ENCODE results near the gene EFCAB3.
"Not testable (repeated sequence)": the region's sequence is repeated elsewhere in the genome, so short reads cannot be mapped to it uniquely, and the experiment has no call there.

EFCAB3 gene

DNA sequence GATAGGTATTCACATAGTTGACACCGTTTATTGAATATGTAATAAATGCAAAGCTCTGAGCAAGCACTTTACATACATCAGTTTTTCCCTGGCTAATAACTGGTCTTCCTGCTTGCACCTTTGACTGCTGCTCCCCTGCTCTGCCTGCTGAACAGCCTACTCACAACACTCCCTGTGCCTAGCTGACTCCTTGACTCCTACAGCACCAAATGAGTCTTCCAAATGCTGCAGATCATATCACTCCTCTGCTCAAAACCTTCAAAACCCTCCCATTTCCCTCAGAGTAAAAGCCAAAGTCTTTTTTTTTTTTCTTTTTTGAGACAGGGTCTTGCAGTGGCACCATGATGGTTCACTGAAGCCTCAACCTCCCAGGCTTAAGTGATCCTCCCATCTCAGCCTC, 18.5 kb downstream of the EFCAB3 start (continued):
- TF ChIP-seq, protein P1, sequence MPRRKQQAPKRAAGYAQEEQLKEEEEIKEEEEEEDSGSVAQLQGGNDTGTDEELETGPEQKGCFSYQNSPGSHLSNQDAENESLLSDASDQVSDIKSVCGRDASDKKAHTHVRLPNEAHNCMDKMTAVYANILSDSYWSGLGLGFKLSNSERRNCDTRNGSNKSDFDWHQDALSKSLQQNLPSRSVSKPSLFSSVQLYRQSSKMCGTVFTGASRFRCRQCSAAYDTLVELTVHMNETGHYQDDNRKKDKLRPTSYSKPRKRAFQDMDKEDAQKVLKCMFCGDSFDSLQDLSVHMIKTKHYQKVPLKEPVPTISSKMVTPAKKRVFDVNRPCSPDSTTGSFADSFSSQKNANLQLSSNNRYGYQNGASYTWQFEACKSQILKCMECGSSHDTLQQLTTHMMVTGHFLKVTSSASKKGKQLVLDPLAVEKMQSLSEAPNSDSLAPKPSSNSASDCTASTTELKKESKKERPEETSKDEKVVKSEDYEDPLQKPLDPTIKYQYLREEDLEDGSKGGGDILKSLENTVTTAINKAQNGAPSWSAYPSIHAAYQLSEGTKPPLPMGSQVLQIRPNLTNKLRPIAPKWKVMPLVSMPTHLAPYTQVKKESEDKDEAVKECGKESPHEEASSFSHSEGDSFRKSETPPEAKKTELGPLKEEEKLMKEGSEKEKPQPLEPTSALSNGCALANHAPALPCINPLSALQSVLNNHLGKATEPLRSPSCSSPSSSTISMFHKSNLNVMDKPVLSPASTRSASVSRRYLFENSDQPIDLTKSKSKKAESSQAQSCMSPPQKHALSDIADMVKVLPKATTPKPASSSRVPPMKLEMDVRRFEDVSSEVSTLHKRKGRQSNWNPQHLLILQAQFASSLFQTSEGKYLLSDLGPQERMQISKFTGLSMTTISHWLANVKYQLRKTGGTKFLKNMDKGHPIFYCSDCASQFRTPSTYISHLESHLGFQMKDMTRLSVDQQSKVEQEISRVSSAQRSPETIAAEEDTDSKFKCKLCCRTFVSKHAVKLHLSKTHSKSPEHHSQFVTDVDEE (CRISPR knock-in tag; IDR thresholded peaks at IDR 0.05) = no peak
- TF ChIP-seq ARNTL (CRISPR knock-in tag; IDR thresholded peaks at IDR 0.05; ENCODE audit: borderline replicate concordance, low read depth) = no peak
- TF ChIP-seq PPARA (CRISPR knock-in tag; IDR thresholded peaks at IDR 0.05; ENCODE audit: borderline replicate concordance) = no peak
- no peak for TF ChIP-seq ZFP30 (CRISPR knock-in tag; IDR thresholded peaks at IDR 0.05)
- no peak for TF ChIP-seq RARB (CRISPR knock-in tag; IDR thresholded peaks at IDR 0.05)
- no peak for TF ChIP-seq OSR1 (CRISPR knock-in tag; IDR thresholded peaks at IDR 0.05)

DNA sequence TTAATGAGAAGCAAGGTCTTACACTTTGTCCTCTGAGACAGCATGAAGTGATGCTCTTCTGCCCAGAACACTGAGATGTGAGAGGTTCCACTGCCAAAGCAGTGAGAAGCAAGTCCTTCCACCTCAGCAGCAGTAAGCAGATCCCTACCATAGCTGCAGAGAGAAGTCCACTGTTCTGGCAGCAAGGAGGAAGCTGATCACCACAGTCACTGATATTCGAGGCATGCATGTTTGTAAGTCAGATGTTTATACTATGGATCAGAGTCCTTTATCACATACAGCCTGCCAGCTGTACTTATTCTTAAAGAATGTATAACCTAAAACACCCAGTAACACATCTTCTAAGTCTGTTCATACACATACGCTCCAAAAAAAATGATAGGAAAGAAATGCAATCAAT, 25.1 kb downstream of the EFCAB3 start:
- no peak for ATAC-seq
- TF ChIP-seq TOX (CRISPR knock-in tag; IDR thresholded peaks at IDR 0.05; ENCODE audit: borderline replicate concordance) (no peak), ZFP3 (CRISPR knock-in tag; IDR thresholded peaks at IDR 0.05) (no peak), ZNF8 (CRISPR knock-in tag; IDR thresholded peaks at IDR 0.05) (no peak), ZC3H10 (CRISPR knock-in tag; IDR thresholded peaks at IDR 0.05) (no peak), RARB (CRISPR knock-in tag; IDR thresholded peaks at IDR 0.05) (no peak), ESRRG (CRISPR knock-in tag; IDR thresholded peaks at IDR 0.05) (no peak), ISL1 (CRISPR knock-in tag; IDR thresholded peaks at IDR 0.05) (no peak), ZNF565 (CRISPR knock-in tag; conservative IDR thresholded peaks at IDR 0.05; ENCODE audit: low read depth) (no peak), ZNF70 (CRISPR knock-in tag; IDR thresholded peaks at IDR 0.05) (no peak), ARNTL (CRISPR knock-in tag; IDR thresholded peaks at IDR 0.05; ENCODE audit: borderline replicate concordance, low read depth) (no peak), CSDC2 (CRISPR knock-in tag; IDR thresholded peaks at IDR 0.05) (no peak), SNAI2 (CRISPR knock-in tag; IDR thresholded peaks at IDR 0.05) (no peak), OSR1 (CRISPR knock-in tag; IDR thresholded peaks at IDR 0.05) (no peak), GLIS3 (CRISPR knock-in tag; IDR thresholded peaks at IDR 0.05) (no peak)
- TF ChIP-seq, protein P2, sequence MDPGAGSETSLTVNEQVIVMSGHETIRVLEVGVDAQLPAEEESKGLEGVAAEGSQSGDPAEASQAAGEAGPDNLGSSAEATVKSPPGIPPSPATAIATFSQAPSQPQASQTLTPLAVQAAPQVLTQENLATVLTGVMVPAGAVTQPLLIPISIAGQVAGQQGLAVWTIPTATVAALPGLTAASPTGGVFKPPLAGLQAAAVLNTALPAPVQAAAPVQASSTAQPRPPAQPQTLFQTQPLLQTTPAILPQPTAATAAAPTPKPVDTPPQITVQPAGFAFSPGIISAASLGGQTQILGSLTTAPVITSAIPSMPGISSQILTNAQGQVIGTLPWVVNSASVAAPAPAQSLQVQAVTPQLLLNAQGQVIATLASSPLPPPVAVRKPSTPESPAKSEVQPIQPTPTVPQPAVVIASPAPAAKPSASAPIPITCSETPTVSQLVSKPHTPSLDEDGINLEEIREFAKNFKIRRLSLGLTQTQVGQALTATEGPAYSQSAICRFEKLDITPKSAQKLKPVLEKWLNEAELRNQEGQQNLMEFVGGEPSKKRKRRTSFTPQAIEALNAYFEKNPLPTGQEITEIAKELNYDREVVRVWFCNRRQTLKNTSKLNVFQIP (CRISPR knock-in tag; IDR thresholded peaks at IDR 0.05; ENCODE audit: borderline replicate concordance, low read depth) = no peak
- TF ChIP-seq, protein P3, sequence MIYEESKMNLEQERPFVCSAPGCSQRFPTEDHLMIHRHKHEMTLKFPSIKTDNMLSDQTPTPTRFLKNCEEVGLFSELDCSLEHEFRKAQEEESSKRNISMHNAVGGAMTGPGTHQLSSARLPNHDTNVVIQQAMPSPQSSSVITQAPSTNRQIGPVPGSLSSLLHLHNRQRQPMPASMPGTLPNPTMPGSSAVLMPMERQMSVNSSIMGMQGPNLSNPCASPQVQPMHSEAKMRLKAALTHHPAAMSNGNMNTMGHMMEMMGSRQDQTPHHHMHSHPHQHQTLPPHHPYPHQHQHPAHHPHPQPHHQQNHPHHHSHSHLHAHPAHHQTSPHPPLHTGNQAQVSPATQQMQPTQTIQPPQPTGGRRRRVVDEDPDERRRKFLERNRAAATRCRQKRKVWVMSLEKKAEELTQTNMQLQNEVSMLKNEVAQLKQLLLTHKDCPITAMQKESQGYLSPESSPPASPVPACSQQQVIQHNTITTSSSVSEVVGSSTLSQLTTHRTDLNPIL (CRISPR knock-in tag; IDR thresholded peaks at IDR 0.05; ENCODE audit: low read depth) = no peak
- TF ChIP-seq, protein P1 (CRISPR knock-in tag; IDR thresholded peaks at IDR 0.05) = no peak

DNA sequence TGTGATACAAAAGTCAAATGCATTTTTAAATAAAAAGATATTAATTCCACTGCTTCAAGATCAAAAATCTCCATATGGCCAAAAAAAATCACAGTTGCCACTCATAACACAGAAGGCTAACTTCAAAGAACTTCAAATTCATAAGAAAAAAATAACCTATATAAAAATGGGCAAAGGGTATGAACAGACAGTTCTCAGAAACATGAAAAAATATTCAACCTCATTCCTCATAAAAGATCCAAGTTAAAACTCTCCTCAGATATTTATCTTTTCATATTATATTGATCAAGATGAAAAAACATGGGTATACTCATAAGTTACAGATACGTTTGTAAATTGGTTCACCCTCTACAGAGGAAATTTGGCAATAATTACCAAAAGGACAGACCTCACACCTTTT, 32.7 kb downstream of the EFCAB3 start:
- ATAC-seq = not testable (repeated sequence)

DNA sequence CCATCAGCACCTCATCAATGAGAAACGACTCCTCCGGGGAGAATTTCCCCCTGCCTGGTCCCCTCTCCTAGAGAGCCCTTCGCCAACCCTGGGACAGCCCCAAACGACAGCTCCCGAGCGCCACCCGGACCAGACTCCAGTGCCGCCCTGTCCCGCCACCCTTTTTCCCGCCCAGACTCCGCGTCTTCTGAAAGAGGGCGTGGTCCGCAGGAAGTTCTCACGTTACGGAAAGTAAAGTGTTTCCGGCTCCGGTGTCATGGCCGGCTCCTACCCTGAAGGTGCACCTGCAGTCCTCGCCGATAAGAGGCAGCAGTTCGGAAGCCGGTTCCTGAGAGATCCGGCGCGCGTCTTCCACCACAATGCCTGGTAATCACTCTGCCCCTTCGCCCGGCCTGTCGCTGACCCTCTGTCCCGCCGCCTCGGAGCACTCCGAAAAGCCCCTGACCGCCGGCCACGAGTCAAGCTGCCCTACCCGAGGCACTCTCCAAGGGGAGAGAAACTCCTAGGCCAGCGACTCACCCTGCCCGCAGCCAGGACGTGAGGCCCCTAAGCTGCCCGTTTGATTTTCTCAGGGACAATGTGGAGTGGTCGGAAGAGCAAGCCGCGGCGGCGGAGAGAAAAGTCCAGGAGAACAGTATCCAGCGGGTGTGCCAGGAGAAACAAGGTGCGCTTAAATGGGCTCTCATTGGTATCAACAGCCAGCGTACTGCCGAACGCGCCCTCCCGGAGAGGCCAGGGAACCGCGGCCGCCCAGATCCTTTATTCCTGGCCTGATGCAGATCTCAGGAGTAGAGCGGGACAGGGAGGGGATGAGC, 43.5 kb downstream of the EFCAB3 start, which contains the start of gene METTL2A:
METTL2A (plus strand) TSS at position 251 of the 815 bp plus-strand sequence; CDS start at position 257, 6 bp downstream.
- peak; percentile 54; the same call in 1 of the 2 replicates for TF ChIP-seq SNAI2 (CRISPR knock-in tag; IDR thresholded peaks at IDR 0.05)
- ATAC-seq = peak; percentile 94

DNA sequence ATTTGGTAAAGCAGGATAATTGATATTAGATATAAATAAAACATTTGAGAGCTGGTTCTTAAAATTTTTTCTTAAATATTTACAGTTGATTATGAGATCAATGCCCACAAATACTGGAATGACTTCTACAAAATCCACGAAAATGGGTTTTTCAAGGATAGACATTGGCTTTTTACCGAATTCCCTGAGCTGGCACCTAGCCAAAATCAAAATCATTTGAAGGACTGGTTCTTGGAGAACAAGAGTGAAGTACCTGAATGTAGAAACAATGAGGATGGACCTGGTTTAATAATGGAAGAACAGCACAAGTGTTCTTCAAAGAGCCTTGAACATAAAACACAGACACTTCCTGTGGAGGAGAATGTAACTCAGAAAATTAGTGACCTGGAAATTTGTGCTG, 45.9 kb downstream of the EFCAB3 start:
- ATAC-seq = not testable (repeated sequence)

DNA sequence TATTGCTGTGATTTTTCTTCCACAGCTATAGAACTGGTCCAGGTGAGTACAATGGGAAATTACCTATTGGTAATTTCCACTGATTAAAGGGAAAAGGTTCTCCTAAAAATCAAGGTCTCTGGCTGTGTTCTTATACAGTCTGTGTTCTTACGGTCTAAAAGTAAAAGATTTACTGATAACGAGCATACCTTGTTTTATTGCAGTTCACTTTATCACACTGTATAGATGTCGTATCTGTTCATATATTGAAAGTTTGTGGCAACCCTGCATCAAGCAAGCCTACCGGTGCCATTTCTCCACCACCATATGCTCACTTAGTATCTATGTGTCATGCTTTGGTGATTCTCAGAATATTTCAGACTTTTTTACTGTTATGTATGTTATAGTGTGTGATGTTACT, 54.9 kb downstream of the EFCAB3 start:
- not testable (repeated sequence) for ATAC-seq

DNA sequence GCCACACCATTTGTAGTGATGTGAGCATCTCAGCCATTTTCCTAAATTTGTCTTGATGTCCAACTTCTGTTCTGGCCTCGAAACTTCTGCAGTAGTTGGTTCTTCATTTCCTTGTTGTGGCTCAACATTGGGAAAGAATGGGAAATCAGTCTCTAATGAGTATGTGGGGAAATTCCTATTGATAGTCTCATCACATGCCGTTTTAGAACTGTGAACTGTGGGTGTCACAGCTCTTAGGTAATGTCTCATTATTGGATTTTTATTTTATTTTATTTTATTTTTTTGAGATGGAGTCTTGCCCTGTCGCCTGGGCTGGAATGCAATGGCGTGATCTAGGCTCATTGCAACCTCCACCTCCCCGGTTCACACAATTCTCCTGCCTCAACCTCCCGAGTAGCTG, 60.8 kb downstream of the EFCAB3 start:
- not testable (repeated sequence) for ATAC-seq
